B cell (primary cell): ENCODE measurements around the gene EGFR. TPM values are rescaled to one million over a fixed set of nuclear protein-coding genes. Genes with fewer than 3 reads are reported as not detected.

Experiments used
- ATAC-seq: fragments of 200-7000 bp; cut with Tn5 transposase; one replicate; pipeline ENCODE4 v1.10.0; 2021; ENCODE audit warnings: low read depth, mild to moderate bottlenecking, moderate number of reproducible peaks, moderate library complexity
- CTCF ChIA-PET: fragments of 350-600 bp; sonication (Branson Sonifier 250); formaldehyde crosslinking; loops from one replicate; lab custom pipeline; 2021; ENCODE audit warnings: antibody characterized with exemption, inconsistent platforms; lab: Charles Lee
- POLR2A ChIA-PET: fragments of 350-600 bp; sonication (Branson Sonifier 250); formaldehyde crosslinking; loops from one replicate; lab custom pipeline; 2021; ENCODE audit warnings: antibody characterized with exemption; lab: Charles Lee
- DNase-seq: peaks from one replicate; pipeline ENCODE4 v3.0.0; 2013
- H2AFZ ChIP-seq: 2 replicates; pipeline ENCODE4 v1.6.1; 2012; ENCODE audit warnings: mild to moderate bottlenecking, low read depth, low read length; ENCODE audit not compliant: insufficient read depth, poor library complexity, severe bottlenecking
- H3K27ac ChIP-seq, 2 donors: 1 replicate in 1 of 2; 2 replicates in 1 of 2; pipeline ENCODE4 v1.5.1; 2012 to 2013; ENCODE audit warnings: low read length in 2 of 2, mild to moderate bottlenecking in 2 of 2, moderate library complexity in 1 of 2
- H3K27me3 ChIP-seq, 4 experiments: fragments of 200-600 bp in 1 of 4; sonication (generic) in 1 of 4; replicated peaks in 1 of 4; 1 replicate in 2 of 4; 2 replicates in 2 of 4; pipeline versions ENCODE4 v1.6.1 to v1.7.0; 2013 to 2016; ENCODE audit warnings: low read length in 3 of 4, mild to moderate bottlenecking in 2 of 4, mixed read lengths in 1 of 4, moderate library complexity in 1 of 4; ENCODE audit not compliant: insufficient read depth in 4 of 4, control insufficient read depth in 3 of 4; ENCODE audit errors: control extremely low read depth in 1 of 4
- H3K36me3 ChIP-seq, 2 experiments: replicated peaks in 1 of 2; 1 replicate in 1 of 2; 2 replicates in 1 of 2; pipeline versions ENCODE4 v1.6.1 to v1.7.1; 2013; ENCODE audit warnings: low read length in 1 of 2; ENCODE audit not compliant: insufficient read depth in 2 of 2, control insufficient read depth in 1 of 2; ENCODE audit errors: control extremely low read depth in 1 of 2, extremely low read depth in 1 of 2
- H3K4me1 ChIP-seq, 2 donors: fragments of 200-600 bp in 1 of 2; sonication (generic) in 1 of 2; 1 replicate in 1 of 2; 2 replicates in 1 of 2; pipeline versions ENCODE4 v1.5.1 to v1.6.1; 2013 to 2017; ENCODE audit warnings: low read length in 2 of 2; ENCODE audit not compliant: control insufficient read depth in 2 of 2, insufficient read depth in 2 of 2
- H3K4me2 ChIP-seq: replicated peaks from 2 replicates; pipeline ENCODE3; 2012; ENCODE audit warnings: mild to moderate bottlenecking, low read depth, low read length; ENCODE audit not compliant: poor library complexity, severe bottlenecking
- H3K4me3 ChIP-seq, 5 experiments: fragments of 200-600 bp in 1 of 5; sonication (generic) in 1 of 5; 1 replicate in 3 of 5; 2 replicates in 2 of 5; pipeline versions ENCODE4 v1.5.1 to v1.7.0; 2011 to 2016; ENCODE audit warnings: low read length in 4 of 5, mild to moderate bottlenecking in 4 of 5, low read depth in 2 of 5, control low read depth in 1 of 5, moderate library complexity in 1 of 5; ENCODE audit not compliant: insufficient read depth in 1 of 5; ENCODE audit errors: control extremely low read depth in 1 of 5, extremely low read depth in 1 of 5
- H3K79me2 ChIP-seq: fragments of 200-600 bp; sonication (generic); one replicate; pipeline ENCODE4 v1.6.0; 2016; ENCODE audit warnings: low read length; ENCODE audit not compliant: control insufficient read depth, insufficient read depth
- H3K9ac ChIP-seq: fragments of 200-600 bp; sonication (generic); 2 replicates; pipeline ENCODE4 v1.6.1; 2017; ENCODE audit warnings: mild to moderate bottlenecking, low read length, moderate library complexity
- H3K9me3 ChIP-seq, 3 donors: one replicate each; pipeline versions ENCODE4 v1.6.1 to v1.7.1; 2013; ENCODE audit warnings: low read length in 2 of 3; ENCODE audit not compliant: control insufficient read depth in 2 of 3, insufficient read depth in 1 of 3; ENCODE audit errors: control extremely low read depth in 1 of 3
- H4K20me1 ChIP-seq: 2 replicates; pipeline ENCODE4 v1.6.0; 2012; ENCODE audit warnings: mild to moderate bottlenecking, low read length; ENCODE audit not compliant: insufficient read depth, control insufficient read depth, poor library complexity, severe bottlenecking
- H3K27ac Mint-ChIP-seq: one replicate; pipeline ENCODE4 v1.8.0; 2021; ENCODE audit warnings: mixed read lengths
- H3K27me3 Mint-ChIP-seq: one replicate; pipeline ENCODE4 v1.8.0; 2021; ENCODE audit warnings: mixed read lengths
- H3K4me1 Mint-ChIP-seq: one replicate; pipeline ENCODE4 v1.8.0; 2021; ENCODE audit warnings: mixed read lengths
- H3K4me3 Mint-ChIP-seq: one replicate; pipeline ENCODE4 v1.8.0; 2021; ENCODE audit warnings: mixed read lengths
- H3K9me3 Mint-ChIP-seq: one replicate; pipeline ENCODE4 v1.8.0; 2022; ENCODE audit warnings: mixed read lengths; ENCODE audit not compliant: insufficient read depth
- EZH2 ChIP-seq: IDR thresholded peaks from 2 replicates; pipeline ENCODE4 v1.6.1; 2012; ENCODE audit warnings: borderline replicate concordance, low read depth, mild to moderate bottlenecking, moderate library complexity, low read length; ENCODE audit not compliant: insufficient read depth, poor library complexity, severe bottlenecking
- WGBS: methylation state at CpG from one replicate; pipeline ENCODE4 v1.1.5; 2013; ENCODE audit warnings: missing lambda C conversion rate; ENCODE audit not compliant: insufficient coverage; 5-methylcytosine and 5-hydroxymethylcytosine counted together
- intact Hi-C: fragments of 100-400 bp; cut with micrococcal nuclease; formaldehyde crosslinking; loops from one replicate; pipeline ENCODE4 v1.10.0; 2022
- polyA plus RNA-seq: library from polyadenylated mRNA; depleted of rRNA; stranded (reverse); fragments of >200 nt; gene quantifications from 2 replicates; pipeline ENCODE4 v1.2.3, GENCODE V29; 2012
- total RNA-seq, 2 donors: library from RNA; stranded (reverse); fragments of 120-200 nt in 1 of 2; gene quantifications; 1 replicate in 1 of 2; 2 replicates in 1 of 2; pipeline versions ENCODE4 v1.2.3 to v1.2.4, GENCODE V29; 2013 to 2022
- TF ChIP-seq, protein P1 (sequence below): fragments of 200-600 bp; IDR thresholded peaks from one replicate; pipeline ENCODE4 v1.8.0; 2022; ENCODE audit warnings: antibody characterized with exemption, mild to moderate bottlenecking

Gene EGFR
- total and polyA plus RNA-seq, 2 donors (not counting 1 experiment from before 2014, with no cell fraction given), result not detected

DNA sequence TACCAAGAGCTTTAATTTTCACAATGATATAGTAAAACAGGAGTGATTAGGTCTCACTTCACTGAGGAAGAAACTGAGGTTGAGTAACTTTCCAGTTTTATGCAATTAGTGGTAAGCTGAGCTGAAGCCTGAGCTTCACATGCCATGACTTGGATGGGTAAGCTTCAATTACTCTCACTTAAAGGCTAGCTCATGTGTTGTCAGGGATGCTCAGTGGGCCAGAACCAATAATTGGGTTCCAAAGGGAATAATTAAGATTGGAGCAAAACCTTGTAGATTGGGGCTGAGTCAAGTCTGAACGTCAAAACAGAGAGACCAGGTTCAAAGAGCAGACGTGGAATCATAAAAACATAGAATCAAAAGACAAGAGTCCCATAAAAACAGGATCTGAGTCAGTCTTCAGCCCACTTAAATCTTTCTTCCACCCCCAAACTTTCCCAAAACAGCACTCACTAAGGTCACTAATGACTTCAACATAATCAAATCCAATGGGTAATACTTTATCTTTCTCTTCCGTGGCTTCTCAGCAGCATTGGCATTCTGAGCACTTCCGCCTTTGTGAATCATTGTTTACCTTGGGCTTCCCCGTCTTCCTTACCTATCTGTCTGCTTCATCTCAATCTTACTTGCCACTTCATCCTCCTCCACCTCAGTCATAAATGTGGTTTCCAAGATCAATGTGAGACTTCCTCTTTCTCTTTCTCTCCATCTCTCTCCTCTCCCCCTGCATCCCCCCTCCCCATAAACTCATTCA lies 23.0 kb upstream of the EGFR start:
- H2AFZ ChIP-seq, result no peak overlapping the region
- WGBS, result 42% methylated on average over 5 of the region's 5 CpGs
- no peaks in the 10 kb centered on the region for H3K9me3 ChIP-seq
- ATAC-seq (no peak), DNase-seq (no peak)
- intact Hi-C loops, result no loop called here
- H3K4me3 ChIP-seq, result no peak overlapping the region
- Mint-ChIP-seq H3K9me3 (no peaks in the 10 kb centered on the region), H3K4me3 (no peak overlapping the region), H3K4me1 (no peaks in the 10 kb centered on the region), H3K27ac (no peak overlapping the region), H3K27me3 (peaks cover 12% of the 10 kb centered on the region)
- POLR2A ChIA-PET, result no interaction called here
- TF ChIP-seq, protein P1, sequence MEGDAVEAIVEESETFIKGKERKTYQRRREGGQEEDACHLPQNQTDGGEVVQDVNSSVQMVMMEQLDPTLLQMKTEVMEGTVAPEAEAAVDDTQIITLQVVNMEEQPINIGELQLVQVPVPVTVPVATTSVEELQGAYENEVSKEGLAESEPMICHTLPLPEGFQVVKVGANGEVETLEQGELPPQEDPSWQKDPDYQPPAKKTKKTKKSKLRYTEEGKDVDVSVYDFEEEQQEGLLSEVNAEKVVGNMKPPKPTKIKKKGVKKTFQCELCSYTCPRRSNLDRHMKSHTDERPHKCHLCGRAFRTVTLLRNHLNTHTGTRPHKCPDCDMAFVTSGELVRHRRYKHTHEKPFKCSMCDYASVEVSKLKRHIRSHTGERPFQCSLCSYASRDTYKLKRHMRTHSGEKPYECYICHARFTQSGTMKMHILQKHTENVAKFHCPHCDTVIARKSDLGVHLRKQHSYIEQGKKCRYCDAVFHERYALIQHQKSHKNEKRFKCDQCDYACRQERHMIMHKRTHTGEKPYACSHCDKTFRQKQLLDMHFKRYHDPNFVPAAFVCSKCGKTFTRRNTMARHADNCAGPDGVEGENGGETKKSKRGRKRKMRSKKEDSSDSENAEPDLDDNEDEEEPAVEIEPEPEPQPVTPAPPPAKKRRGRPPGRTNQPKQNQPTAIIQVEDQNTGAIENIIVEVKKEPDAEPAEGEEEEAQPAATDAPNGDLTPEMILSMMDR, result no peak
- no peak for TF ChIP-seq EZH2
- H3K4me2 ChIP-seq, result no peak overlapping the region
- CTCF ChIA-PET, result no interaction called here
- no peak overlapping the region for H3K9ac ChIP-seq
- H3K27ac ChIP-seq, result no peak overlapping the region
- H3K27me3 ChIP-seq, result no peaks in the 10 kb centered on the region
- H3K4me1 ChIP-seq, result no peaks in the 10 kb centered on the region
- no peaks in the 10 kb centered on the region for H4K20me1 ChIP-seq
- H3K79me2 ChIP-seq, result no peaks in the 10 kb centered on the region
- no peaks in the 10 kb centered on the region for H3K36me3 ChIP-seq

DNA sequence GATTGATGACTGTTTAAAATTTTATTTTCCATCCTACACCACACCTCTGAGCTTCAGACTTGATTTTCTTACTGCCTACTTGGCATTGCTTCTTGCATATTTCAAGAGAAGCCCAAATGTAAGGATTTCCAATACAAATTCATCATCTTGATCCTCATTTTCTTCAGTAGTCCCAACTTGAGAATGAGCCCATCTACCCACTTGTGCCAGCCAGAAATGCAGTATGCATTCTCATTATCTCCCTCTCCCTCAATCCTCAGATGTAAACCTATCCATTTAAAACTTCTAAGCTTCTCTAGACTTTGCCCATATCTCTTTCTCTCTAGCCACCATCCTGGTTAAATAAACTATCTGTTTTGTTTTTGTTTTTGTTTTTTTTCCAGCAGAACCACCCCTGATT lies 22.4 kb upstream of the EGFR start:
- Histone ChIP-seq H3K27me3 (no peaks in the 10 kb centered on the region), H3K4me1 (no peaks in the 10 kb centered on the region), H3K27ac (no peak overlapping the region), H3K79me2 (no peaks in the 10 kb centered on the region), H4K20me1 (no peaks in the 10 kb centered on the region), H3K4me2 (no peak overlapping the region), H3K36me3 (no peaks in the 10 kb centered on the region), H3K4me3 (no peak overlapping the region), H3K9me3 (no peaks in the 10 kb centered on the region), H3K9ac (no peak overlapping the region), H2AFZ (no peak overlapping the region)
- TF ChIP-seq, protein P1, result no peak
- TF ChIP-seq EZH2, result no peak
- ATAC-seq (no peak), DNase-seq (no peak)
- no peaks in the 10 kb centered on the region for H3K9me3 Mint-ChIP-seq
- intact Hi-C loops, result no loop called here
- H3K27me3 Mint-ChIP-seq, result peaks cover 12% of the 10 kb centered on the region
- POLR2A ChIA-PET, result no interaction called here
- H3K27ac Mint-ChIP-seq, result no peak overlapping the region
- CTCF ChIA-PET, result no interaction called here
- no peaks in the 10 kb centered on the region for H3K4me1 Mint-ChIP-seq
- no peak overlapping the region for H3K4me3 Mint-ChIP-seq
